ENCODE results near the gene ARHGAP22. TPM values are rescaled to one million over a fixed set of nuclear protein-coding genes. Genes with fewer than 3 reads are reported as not detected.

Gene ARHGAP22
- polyA plus RNA-seq, 1 donor from 2014 or later = 0.15 TPM

DNA sequence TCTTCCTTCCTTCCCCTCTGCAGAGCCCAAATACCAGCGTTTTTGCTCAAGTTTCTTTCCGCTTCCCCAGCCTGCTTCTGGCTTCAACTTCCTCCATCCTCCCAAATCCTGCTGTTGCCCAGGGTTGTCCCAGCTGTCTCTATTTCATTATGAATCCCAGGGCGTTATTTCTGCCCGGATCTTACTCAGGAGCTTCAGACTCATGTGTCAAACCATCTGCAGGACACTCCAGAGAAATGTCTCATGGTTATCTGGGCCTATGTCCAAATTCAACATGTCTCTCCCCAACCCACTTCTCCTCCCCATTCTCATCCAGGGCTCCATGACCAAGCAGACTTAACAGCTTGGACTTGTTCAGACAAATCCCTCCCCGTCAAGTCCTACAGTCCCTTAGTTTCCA, 15.6 kb downstream of the ARHGAP22 start:
- Histone ChIP-seq H3K79me2 (replicated peaks; ENCODE audit: insufficient read depth, low read length) (no peaks in the 10 kb centered on the region), H3K27ac (ENCODE audit: low read length) (no peak overlapping the region), H3K9me3 (ENCODE audit: low read length) (no peaks in the 10 kb centered on the region), H3F3A (ENCODE audit: insufficient read depth, low read length, poor library complexity, severe bottlenecking) (no peaks in the 10 kb centered on the region), H3K9ac (ENCODE audit: low read length) (no peak overlapping the region), H3K9me2 (ENCODE audit: insufficient read depth, low read length) (no peaks in the 10 kb centered on the region), H2AFZ (ENCODE audit: low read depth, low read length) (no peak overlapping the region), H3K27me3 (ENCODE audit: insufficient read depth, low read depth, low read length) (no peaks in the 10 kb centered on the region), H3K4me2 (ENCODE audit: low read length) (no peak overlapping the region), H3K36me3 (ENCODE audit: insufficient read depth, low read length) (no peaks in the 10 kb centered on the region), H3K4me3 (ENCODE audit: low read length) (no peak overlapping the region), H4K20me1 (ENCODE audit: insufficient read depth) (no peaks in the 10 kb centered on the region)
- TF ChIP-seq TAF1 (IDR thresholded peaks at IDR 0.05; ENCODE audit: low read depth) (no peak), RAD21 (conservative IDR thresholded peaks at IDR 0.05) (no peak), POLR2AphosphoS5 (IDR thresholded peaks at IDR 0.05) (no peak), SMC3 (conservative IDR thresholded peaks at IDR 0.05; ENCODE audit: poor library complexity) (no peak), MXI1 (conservative IDR thresholded peaks at IDR 0.05; ENCODE audit: poor library complexity, severe bottlenecking) (no peak), EZH2 (IDR thresholded peaks at IDR 0.05; ENCODE audit: borderline replicate concordance, insufficient read depth, low read length, poor library complexity, severe bottlenecking) (no peak), EP300 (conservative IDR thresholded peaks at IDR 0.05; ENCODE audit: poor library complexity, severe bottlenecking) (no peak)
- TF ChIP-seq, protein P1, sequence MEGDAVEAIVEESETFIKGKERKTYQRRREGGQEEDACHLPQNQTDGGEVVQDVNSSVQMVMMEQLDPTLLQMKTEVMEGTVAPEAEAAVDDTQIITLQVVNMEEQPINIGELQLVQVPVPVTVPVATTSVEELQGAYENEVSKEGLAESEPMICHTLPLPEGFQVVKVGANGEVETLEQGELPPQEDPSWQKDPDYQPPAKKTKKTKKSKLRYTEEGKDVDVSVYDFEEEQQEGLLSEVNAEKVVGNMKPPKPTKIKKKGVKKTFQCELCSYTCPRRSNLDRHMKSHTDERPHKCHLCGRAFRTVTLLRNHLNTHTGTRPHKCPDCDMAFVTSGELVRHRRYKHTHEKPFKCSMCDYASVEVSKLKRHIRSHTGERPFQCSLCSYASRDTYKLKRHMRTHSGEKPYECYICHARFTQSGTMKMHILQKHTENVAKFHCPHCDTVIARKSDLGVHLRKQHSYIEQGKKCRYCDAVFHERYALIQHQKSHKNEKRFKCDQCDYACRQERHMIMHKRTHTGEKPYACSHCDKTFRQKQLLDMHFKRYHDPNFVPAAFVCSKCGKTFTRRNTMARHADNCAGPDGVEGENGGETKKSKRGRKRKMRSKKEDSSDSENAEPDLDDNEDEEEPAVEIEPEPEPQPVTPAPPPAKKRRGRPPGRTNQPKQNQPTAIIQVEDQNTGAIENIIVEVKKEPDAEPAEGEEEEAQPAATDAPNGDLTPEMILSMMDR (IDR thresholded peaks at IDR 0.05; ENCODE audit: poor library complexity, severe bottlenecking) = no peak
- TF ChIP-seq, protein P2, sequence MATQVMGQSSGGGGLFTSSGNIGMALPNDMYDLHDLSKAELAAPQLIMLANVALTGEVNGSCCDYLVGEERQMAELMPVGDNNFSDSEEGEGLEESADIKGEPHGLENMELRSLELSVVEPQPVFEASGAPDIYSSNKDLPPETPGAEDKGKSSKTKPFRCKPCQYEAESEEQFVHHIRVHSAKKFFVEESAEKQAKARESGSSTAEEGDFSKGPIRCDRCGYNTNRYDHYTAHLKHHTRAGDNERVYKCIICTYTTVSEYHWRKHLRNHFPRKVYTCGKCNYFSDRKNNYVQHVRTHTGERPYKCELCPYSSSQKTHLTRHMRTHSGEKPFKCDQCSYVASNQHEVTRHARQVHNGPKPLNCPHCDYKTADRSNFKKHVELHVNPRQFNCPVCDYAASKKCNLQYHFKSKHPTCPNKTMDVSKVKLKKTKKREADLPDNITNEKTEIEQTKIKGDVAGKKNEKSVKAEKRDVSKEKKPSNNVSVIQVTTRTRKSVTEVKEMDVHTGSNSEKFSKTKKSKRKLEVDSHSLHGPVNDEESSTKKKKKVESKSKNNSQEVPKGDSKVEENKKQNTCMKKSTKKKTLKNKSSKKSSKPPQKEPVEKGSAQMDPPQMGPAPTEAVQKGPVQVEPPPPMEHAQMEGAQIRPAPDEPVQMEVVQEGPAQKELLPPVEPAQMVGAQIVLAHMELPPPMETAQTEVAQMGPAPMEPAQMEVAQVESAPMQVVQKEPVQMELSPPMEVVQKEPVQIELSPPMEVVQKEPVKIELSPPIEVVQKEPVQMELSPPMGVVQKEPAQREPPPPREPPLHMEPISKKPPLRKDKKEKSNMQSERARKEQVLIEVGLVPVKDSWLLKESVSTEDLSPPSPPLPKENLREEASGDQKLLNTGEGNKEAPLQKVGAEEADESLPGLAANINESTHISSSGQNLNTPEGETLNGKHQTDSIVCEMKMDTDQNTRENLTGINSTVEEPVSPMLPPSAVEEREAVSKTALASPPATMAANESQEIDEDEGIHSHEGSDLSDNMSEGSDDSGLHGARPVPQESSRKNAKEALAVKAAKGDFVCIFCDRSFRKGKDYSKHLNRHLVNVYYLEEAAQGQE (IDR thresholded peaks at IDR 0.05; ENCODE audit: borderline replicate concordance) = no peak

DNA sequence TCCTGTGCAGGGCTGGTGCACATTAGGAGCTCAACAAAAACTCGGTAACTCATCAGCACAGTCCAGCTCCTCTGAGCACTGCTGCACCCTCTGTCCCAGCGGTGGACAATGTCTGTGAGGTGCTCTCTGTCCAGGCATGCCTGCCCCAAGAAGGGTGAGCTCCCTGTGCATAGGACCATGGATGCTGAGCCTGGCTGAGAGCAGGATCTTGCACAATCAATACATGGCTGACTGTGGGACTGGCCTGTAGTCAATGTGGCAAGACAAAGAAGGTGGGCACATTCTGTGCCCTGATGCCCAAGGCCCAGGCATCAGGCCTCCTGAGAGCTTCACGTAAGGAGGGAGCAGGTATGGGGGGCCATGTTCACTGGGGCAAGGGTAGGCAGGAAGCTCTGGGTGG, 17.1 kb downstream of the ARHGAP22 start:
- H3F3A ChIP-seq (ENCODE audit: insufficient read depth, low read length, poor library complexity, severe bottlenecking) = no peaks in the 10 kb centered on the region
- no peak overlapping the region for H3K9ac ChIP-seq (ENCODE audit: low read length)
- no peaks in the 10 kb centered on the region for H3K9me3 ChIP-seq (ENCODE audit: low read length)
- H3K79me2 ChIP-seq (replicated peaks; ENCODE audit: insufficient read depth, low read length) = no peaks in the 10 kb centered on the region
- no peak overlapping the region for H3K4me2 ChIP-seq (ENCODE audit: low read length)
- no peaks in the 10 kb centered on the region for H3K9me2 ChIP-seq (ENCODE audit: insufficient read depth, low read length)
- no peak overlapping the region for H3K27ac ChIP-seq (ENCODE audit: low read length)
- no peak for TF ChIP-seq TAF1 (IDR thresholded peaks at IDR 0.05; ENCODE audit: low read depth)
- TF ChIP-seq MXI1 (conservative IDR thresholded peaks at IDR 0.05; ENCODE audit: poor library complexity, severe bottlenecking) = no peak
- TF ChIP-seq, protein P1 (IDR thresholded peaks at IDR 0.05; ENCODE audit: poor library complexity, severe bottlenecking) = no peak
- no peak for TF ChIP-seq POLR2AphosphoS5 (IDR thresholded peaks at IDR 0.05)
- no peak for TF ChIP-seq EZH2 (IDR thresholded peaks at IDR 0.05; ENCODE audit: borderline replicate concordance, insufficient read depth, low read length, poor library complexity, severe bottlenecking)
- TF ChIP-seq, protein P2 (IDR thresholded peaks at IDR 0.05; ENCODE audit: borderline replicate concordance) = no peak
- no peak for TF ChIP-seq RAD21 (conservative IDR thresholded peaks at IDR 0.05)
- no peak for TF ChIP-seq SMC3 (conservative IDR thresholded peaks at IDR 0.05; ENCODE audit: poor library complexity)
- TF ChIP-seq EP300 (conservative IDR thresholded peaks at IDR 0.05; ENCODE audit: poor library complexity, severe bottlenecking) = no peak
- H3K27me3 ChIP-seq (ENCODE audit: insufficient read depth, low read depth, low read length) = no peaks in the 10 kb centered on the region
- no peak overlapping the region for H3K4me3 ChIP-seq (ENCODE audit: low read length)
- no peaks in the 10 kb centered on the region for H3K36me3 ChIP-seq (ENCODE audit: insufficient read depth, low read length)
- H2AFZ ChIP-seq (ENCODE audit: low read depth, low read length) = no peak overlapping the region
- no peaks in the 10 kb centered on the region for H4K20me1 ChIP-seq (ENCODE audit: insufficient read depth)

Data from neural cell (in vitro differentiated cells).